ENCODE results near the gene SPRN.

DNA sequence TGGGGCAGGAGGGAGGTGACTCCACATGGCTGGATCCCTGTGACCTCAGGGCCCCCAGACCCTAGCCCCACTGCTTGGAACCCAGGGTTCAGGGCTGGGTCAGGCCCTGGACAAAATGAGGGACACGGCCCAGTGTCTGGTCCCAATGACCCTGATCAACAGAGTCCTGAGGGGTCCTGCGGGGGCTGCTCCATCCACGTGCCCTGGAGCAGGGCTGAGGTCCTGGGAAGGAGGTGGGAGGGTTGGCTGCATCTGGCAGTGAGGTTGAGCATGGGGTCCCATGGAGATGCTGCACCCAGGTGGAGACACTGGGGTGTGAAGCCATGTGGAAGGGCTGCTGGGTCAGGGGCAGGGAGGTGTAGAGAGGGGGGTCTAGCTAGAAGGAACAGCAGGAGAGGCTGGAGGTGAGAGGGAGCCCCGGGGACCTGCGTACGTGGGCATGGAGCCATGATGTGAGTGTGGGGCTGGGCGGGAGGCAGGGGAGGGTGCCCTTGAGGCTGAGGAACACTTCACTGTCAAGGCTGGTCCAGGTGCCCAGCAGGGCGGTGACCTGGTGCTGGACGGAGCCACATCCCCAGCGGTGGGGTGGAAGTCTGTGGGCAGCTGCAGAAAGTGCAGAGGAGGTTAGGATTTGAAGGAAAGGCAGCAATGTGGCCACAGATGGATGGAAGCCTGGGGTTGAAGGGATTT, 29.9 kb upstream of the SPRN start:
- no peak for TF ChIP-seq EZH2 (IDR thresholded peaks at IDR 0.05; ENCODE audit: low read depth)
- TF ChIP-seq, protein P1, sequence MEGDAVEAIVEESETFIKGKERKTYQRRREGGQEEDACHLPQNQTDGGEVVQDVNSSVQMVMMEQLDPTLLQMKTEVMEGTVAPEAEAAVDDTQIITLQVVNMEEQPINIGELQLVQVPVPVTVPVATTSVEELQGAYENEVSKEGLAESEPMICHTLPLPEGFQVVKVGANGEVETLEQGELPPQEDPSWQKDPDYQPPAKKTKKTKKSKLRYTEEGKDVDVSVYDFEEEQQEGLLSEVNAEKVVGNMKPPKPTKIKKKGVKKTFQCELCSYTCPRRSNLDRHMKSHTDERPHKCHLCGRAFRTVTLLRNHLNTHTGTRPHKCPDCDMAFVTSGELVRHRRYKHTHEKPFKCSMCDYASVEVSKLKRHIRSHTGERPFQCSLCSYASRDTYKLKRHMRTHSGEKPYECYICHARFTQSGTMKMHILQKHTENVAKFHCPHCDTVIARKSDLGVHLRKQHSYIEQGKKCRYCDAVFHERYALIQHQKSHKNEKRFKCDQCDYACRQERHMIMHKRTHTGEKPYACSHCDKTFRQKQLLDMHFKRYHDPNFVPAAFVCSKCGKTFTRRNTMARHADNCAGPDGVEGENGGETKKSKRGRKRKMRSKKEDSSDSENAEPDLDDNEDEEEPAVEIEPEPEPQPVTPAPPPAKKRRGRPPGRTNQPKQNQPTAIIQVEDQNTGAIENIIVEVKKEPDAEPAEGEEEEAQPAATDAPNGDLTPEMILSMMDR (conservative IDR thresholded peaks at IDR 0.05): no peak

All from PC-9 (cell line).